Glomerular visceral epithelial cell (primary cell): ENCODE results near the gene MARK3.
"Not testable (repeated sequence)": the region's sequence is repeated elsewhere in the genome, so short reads cannot be mapped to it uniquely, and the experiment has no call there.

ENCODE experiments used
- DNase-seq: peaks from one replicate; pipeline ENCODE4 v3.0.0-alpha.2; 2016; ENCODE audit errors: extremely low spot score

MARK3 gene

DNA sequence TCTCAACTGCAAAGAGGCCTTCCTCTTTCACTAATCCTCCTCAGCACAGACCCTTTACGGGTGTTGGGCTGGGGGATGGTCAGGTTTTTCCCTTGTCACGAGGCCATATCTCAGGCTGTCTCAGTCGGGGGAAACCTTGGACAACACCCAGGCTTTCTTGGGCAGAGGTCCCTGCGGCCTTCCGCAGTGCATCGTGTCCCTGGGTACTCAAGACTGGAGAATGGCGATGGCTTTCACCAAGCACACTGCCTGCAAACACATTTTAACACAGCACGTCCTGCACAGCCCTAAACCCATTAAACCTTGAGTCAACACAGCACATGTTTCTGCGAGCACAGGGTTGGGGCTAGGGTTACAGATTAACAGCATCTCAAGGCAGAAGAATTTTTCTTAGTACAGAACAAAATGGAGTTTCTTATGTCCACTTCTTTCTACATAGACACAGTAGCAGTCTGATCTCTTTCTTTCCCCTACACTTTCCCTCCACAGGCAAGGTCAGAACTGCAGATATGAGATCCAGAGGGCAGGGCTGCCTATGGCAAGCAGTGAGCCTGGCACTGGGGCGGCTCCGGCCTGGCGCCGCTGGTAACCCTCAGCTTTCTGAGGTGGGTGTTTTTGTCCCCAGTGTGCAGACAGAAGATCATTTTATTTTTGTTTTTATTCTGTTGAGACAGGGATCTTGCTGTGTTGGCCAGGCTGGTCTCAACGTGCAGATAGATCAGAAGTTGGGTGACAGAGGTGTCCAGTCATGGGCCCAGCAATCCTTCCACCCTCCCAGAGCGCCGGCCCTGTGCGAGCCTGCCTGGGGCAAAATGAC is 140.4 kb downstream of the MARK3 start:
- DNase-seq = not testable (repeated sequence)

DNA sequence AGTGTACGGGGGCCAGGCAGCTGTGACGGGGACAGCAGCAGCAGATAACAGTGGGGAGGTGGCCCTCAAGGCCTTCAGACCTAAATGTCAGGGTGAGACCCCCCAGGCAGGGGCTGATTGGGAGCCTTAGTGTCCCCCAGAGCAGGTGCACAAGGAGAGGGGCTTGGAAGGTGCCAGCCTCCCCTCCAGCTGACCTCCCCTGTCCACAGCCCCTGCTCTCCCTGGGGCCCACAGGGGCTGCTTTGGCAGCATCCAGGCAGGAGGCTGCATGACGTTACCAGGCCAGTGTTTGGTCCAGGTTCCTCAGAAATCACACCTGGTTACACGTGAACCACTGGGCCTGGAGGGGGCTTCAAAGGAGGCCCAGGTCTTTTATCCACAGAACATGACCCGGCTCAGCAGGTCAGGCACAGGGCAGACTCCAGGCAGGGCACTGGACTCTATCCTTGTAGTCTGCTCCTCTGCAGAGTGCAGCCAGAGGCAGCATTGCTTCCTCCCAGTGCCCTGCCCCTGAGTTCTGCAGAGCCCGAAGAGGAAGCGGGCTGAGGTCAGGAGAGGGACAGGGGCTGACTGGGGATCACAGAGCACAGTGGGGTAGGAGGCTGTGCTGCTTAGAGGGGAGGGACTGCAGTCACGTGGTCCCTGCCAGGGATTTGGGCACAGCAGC is 141.2 kb downstream of the MARK3 start:
- DNase-seq = no peak

DNA sequence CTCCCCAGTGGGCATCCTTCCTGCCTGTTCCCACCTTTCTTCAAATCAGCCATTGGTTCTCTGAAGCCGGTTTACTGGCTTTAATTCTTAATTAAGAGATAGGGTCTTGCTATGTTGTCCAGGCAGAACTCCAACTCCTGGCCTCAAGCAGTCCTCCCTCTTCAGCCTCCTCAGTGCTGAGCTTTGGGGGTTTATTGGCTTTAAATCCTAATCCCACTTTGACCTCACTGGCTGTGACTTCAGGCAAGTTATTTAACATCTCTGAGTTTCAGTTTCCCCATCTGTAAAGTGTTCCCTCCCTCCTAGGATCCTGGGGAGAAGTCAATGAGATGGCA is 141.7 kb downstream of the MARK3 start:
- no peak for DNase-seq

DNA sequence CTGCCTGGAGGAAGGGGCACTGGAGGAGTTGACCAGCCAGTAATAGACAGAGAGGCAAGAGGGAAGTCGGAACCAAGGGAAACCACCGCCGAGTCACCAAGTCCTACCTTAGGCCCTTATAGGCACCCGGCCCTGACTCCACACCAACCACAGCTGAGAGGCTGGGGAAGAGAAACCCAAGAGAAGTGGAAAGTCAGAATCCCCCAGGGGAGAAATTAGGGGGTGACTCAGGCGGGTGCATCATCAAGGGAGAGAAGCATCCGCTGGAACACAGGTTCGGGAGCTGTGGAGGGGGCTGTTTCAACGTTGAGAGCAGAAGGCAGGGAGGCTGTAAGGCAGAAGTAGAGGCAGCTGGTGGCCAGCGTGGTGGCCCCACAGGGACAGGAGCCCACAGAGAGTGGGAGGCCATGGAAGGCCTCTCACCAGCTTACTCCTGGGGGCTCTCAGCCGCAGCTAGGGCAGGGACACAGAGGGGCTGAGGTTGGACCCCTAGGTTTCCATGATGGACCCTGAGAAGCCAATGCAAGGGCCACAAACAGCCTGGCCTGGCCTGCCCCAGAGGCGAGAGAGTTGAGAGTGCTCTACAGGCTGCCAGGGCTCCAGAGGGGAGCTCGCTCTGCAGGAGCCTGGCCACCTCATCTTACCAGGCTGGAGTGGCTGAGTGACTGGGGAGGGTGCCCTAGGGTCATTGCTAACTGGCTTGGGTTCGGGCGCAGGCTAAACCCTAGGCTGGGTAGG is 142.4 kb downstream of the MARK3 start:
- DNase-seq = peak; percentile 63

DNA sequence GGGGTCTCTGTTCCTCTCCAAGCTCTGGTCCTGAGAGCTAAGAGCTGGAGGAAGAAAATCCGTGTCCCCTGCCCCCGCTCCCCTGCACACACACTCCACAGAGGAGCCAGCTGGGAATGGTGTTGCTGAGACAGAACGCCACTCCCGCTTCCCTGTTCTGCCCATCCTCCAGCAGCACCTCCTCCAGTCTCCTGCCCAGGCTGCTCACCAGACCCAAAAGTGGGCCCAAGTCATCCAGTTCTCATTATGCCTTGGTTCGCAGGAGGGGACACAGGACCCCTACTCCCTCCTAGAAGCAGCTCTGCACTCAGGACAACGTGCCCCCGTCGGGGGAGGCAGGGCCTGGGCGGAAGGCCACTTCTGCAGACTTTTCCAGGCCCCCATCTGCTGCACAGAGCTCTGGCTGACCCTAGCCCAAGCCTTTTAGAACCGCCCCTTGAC is 143.0 kb downstream of the MARK3 start:
- peak; percentile 35 for DNase-seq

DNA sequence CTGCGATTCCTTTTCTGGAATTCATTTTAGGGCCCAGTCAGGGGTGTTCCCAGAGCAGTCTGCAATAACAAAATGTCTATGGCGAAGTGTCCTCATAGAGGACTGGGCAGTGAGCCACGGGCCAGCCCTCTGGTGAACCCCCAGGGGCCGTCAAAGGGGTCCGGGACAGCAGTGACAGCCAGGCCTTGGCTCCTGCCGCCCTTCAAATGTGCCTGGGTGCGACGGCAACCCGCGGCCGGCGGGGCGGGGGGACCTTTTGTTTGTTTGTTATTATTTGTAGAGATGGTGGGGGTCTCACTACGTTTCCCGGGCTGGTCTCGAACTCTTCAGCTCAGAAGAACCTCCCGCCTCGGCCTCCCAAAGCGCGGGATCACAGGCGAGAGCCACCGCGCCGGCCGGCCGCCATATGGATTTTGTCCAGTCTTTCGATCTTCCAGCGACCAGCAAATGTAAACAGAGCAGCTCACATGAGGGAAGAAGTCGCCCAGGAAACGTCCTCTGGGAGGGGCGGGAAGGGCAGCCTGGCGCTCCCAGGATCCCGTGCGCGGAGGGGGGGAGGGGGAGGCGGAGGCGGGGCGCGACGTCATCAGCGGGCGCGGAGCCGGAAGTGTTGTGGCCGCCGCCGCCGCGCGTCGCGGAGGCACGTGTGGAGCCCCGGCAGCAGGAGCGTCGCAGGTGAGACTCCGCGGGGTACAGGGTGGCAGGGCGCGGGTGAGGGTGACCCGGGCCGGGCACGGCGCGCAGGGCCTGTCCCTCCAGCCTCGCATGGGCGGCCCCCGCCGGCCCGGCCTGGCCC is 143.6 kb downstream of the MARK3 start, which contains the start of gene TRMT61A:
TSS of gene TRMT61A (plus strand) at position 610 of the 796 bp plus-strand sequence. CDS start 783 bp downstream, outside the sequence.
- DNase-seq = peak; percentile 89

DNA sequence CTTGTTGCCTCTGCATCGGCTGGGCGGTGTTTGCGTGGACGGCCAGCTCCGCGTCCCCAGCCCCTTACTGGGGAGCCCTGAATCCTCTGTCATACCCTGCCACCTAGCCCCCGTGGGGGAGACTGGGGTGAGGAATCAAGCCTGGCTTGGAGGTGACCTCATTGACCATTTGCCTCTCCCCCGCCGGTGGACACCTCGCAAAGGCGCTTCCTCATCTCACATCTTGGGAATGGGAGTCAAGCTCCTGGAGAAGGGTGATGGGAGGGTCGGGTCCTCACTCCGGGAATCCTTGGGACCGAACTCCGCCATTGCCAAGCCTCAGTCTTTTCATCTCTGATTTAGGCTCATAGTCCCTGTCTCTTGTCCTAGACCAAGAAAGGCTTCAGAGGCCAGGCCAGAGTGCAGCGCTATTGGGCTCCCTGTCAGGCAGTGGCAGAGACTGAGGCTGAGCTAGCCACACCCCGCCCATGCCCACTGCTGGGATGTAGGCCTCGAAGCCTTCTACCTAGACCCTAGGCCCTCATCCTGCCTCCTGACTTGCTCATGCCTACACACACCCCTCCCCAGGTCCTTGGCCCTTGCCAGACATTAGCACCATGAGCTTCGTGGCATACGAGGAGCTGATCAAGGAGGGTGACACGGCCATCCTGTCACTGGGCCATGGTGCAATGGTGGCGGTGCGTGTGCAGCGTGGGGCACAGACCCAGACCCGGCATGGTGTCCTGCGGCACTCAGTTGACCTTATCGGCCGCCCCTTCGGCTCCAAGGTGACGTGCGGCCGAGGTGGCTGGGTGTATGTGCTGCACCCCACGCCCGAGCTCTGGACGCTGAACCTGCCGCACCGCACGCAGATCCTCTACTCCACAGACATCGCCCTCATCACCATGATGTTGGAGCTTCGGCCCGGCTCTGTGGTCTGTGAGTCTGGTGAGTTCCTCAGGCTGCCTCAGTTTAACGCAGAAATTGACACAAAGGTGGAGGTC is 144.5 kb downstream of the MARK3 start:
- DNase-seq = no peak

DNA sequence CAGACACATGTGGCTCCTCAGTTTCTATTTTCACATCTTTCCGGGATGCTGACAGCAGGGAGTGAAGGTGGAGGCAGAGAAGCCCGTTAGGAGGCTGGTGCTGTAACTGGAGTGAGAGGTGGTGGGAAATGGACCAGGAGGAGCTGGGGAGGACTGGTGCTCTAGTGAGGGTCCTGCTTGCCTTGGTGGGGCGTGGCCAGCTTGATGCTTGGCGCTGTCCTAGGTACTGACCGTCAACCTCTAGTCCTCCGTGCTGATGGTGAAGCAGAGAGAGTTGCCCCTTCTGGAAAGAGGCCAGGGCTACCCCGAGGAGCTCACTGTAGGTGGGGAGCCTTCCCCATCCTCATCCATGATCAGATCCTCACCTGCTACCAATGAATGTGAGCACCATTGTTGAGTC is 145.2 kb downstream of the MARK3 start:
- no peak for DNase-seq

DNA sequence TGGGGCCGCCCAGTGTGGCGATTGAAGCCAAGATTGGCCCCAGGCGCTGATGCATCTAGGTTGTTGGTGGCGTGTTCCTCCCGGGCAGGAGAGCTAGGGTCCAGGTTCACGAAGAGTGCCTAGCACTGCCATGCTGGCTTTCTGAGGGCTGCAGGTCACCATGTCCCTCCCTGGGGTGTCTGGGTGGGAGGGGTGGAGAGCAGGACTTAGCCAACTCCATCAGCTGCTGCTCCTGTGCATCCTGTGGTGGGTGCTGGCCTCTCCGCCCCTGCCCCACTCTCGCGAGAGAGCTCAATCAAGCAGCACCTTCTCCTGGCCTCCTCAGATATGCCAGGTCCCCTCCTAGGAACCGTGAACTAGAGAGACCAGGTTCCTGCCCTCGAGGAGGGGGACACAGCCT is 145.6 kb downstream of the MARK3 start:
- DNase-seq = no peak

DNA sequence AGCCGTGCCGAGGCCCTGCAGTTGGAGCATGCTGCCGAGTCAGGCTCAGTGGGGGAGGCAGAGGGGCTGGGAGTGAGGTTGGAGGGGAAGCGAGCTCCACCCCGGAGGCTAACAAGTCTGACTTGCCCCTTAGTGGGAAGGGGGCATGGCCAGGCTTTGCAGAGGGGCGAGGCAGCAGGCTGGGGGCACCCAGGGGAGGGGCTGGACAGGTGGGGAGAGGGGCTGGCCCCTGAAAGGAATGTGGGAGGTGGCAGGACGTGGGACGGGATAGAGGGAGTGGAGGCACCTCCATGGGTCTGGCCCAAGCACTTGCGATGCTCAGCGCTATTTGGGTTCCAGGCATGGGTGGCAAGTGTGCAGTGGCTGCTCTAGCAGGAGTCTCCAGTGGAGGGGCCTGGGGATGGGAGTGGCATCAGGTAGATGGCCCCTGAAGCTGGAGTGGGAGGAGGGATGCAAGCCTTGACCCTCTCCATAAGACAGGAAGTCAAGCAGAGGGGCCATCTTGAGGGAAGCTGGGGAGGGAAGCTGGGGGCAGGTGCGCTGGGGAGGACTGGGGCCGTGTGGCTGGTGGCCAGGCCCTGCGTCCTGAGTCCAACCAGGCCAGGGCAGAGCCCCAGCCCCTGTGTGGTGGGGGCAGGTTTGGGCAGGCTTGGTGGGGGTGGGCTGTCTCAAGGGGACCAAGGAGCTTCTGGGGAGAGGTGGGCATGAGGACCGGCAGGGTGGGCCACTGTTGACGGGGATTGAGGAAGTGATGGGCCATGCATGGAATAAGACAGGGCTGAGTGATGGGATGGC is 146.4 kb downstream of the MARK3 start:
- no peak for DNase-seq

DNA sequence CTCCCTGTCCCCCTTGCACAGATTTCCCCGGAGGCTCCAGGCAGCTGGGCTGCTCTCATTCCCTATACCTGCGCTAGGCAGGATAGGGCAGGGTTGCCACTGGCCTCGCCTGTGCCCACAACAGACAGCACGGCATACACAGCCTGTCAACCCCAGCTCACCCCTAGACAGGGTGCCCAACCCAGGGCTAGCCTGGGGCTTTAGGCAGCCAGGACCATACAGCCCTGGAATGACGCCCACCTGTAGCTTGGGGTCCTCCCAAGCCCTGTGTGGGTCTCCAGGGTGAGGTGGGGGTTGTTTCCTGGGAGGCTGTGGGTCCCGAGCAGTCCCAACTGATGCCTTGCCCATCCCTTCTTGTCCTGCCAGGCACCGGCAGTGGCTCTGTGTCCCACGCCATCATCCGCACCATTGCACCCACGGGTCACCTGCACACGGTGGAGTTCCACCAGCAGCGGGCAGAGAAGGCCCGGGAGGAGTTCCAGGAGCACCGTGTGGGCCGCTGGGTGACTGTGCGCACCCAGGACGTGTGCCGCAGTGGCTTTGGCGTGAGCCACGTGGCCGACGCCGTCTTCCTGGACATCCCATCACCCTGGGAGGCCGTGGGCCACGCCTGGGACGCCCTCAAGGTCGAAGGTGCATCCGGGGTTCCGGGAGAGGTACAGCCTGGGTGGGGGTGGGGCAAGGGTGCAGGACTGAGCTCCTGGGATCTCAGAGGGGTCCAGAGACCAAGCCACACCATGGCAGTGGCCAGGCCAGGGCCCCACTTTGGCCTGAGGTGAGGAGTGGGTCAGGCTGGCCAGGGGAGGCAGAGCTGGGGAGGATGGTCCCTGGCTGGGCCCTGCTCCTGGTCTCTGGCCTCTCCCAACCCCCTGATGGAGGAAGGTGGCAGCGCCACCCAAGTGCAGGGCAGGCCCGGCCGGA is 147.3 kb downstream of the MARK3 start:
- DNase-seq = no peak

DNA sequence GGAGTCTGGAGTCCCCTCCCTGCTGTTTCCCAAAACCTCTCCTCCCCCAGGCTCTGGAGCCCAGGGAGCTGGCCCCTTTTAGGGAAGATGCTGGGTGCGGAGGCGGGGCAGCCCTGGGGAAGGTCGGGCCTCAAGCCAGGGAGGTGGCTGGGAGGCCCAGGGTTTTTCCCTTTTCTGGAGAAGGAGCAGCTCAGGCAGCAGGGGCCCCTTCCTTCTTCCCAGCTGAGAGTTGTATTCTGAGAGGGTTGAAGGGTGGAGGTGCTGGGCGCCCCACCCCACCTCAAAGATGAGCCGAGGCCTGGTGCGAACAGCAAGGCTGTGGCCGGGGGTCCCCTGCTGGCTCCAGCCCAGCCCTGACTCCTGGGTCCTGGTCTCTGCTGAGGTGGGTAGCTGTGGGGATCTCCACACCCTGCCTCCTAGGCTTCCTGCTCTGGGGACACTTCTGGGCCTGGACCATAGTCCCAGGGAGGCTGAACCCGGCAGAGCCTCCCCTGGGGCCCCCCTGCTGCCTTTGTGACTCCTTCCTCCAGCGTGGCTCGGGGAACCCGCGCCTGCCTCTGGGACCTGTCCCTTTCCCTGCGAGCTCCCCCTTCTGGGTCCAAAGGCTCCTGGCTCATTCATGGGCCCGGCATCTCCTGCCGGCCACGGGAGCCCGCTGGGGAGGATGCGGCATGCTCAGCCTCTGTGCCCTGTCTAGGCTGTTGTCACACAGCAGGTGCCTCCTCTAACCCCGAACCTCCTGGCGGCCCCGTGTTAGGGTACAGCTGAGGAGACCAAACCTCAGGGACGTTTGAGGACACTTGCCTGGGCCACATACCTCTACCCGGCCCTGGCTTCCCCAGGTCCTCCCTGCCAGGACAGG is 148.2 kb downstream of the MARK3 start:
- no peak for DNase-seq

DNA sequence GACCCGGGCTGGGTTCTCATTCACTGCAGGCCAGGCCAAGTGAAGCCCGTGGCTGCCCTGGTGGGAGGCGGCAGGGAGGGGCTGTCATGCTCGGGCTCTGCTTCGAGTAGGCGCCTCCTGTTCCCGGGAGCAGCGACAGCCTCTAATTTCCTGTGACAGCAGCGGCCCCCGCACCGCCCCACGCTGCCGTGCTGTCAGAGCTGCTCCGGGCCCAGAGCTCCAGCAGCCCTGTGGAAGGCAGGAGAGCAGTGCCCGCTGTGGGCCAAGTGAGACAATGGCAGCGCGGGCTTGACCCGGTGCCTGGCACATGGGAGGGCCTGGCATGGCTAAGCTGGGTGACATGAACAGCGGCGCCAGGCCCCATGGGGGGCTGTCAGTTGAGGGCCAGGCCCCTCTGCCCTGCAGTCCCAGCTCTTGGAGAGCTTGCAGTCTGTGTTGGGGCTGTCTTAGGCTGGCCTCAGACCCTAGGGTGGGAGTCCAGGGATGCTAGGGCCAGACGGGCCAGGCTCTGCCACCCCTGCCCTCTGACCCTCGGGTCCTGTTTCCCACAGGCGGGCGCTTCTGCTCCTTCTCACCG is 148.9 kb downstream of the MARK3 start:
- DNase-seq = no peak

DNA sequence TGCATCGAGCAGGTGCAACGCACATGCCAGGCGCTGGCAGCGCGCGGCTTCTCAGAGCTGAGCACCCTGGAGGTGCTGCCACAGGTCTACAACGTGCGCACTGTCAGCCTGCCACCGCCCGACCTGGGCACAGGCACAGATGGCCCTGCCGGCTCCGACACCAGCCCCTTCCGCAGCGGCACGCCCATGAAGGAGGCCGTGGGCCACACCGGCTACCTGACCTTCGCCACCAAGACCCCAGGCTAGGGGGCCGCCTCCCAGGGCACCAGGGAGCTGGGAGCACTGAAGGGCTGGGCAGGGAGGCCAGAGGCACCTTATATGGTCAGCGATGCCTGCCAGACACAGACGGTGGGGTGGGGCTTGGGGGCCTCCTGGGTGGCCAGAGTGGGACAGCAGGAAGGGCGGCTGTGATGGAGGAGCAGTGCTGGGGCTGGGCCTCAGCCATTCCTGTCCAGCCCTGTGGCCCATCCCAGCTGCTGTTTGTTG is 149.4 kb downstream of the MARK3 start:
- no peak for DNase-seq

DNA sequence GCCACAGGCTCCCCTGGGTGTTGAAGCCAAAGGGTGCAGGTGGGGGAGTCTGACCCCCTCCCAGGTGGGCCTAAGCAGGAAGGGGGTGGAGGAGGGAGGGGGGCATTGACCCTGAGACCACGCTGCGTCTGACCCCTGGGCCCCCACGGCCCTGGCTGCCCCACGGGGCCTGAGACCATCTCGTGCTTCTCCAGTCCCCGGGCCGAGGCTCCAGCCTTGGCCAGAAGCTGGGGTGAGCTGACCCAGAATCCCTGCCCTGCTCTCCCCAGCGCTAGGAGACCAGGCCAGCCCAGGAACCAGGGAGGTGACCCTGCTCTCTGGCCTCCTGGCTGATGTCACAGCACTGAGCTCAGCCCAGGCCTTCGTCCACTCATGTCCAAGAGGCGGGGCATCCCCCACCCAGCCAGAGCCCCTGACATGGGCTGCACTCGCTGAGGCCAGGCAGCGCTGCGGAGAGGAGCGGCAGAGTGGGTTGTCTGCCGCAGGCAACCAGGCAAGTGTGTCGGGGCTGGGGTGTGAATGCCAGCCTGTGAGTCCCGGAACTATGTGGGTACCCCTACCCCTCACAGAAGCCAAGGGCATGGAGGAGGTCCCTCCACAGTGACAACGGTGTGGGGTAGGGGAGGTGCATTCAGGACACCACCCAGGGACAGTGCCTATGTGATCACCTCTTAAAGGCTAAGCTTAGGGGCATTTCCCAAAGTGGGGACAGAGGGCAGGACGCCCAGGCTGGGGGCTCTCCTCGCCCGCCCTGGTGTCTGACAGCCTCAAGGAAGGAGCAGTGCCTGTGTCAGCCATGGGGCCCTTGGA is 150.1 kb downstream of the MARK3 start:
- no peak for DNase-seq

DNA sequence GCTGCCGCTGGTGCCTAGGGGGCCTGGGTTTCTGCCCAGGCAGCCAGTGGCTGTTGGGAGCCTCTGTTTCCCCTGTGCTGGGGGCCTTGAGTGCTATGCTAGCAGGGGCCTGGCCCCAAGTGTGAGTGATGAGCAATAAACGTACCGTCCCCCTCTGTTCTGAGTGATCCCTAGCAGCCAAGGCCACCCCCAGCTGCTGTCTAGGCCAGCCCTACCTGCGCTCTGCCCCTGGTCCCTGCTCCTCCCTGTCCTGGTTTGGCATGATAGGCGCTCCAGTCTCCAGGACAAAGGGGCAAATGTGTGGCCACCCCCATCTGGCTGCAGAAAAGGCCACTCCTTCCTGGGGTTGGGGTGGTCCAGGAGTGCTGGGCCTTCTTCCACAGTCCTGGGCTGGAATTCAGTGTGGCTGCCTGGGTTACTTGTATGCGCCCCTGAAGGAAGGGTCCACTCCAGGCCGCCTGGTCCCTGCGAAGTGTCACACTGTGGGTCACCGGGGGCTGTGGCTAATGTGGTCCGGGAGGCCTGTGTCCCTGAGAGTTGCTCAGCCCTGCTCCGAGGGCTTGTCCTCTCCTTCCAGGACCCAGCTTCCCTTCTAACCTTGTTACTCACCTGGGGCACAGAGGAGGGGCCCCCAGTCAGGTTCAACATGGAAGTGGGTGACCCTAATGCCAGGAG is 150.8 kb downstream of the MARK3 start:
- no peak for DNase-seq
